OCI-LY7 (cell line): ENCODE measurements around the gene ANKRD13B.
"Not testable (repeated sequence)": the region's sequence is repeated elsewhere in the genome, so short reads cannot be mapped to it uniquely, and the experiment has no call there.

ENCODE experiments used
- EZH2phosphoT487 ChIP-seq: fragments of 200-600 bp; sonication (generic); IDR thresholded peaks from 2 replicates; pipeline ENCODE4 v1.6.1; 2018; ENCODE audit warnings: low read depth, borderline replicate concordance, mild to moderate bottlenecking, mixed run types, antibody characterized with exemption, low read length, moderate library complexity, mixed read lengths
- TF ChIP-seq, protein P1 (sequence below): fragments of 200-600 bp; sonication (generic); conservative IDR thresholded peaks from 2 replicates; pipeline ENCODE4 v1.5.1; 2014; ENCODE audit warnings: mild to moderate bottlenecking, antibody characterized with exemption, low read length, moderate library complexity, mixed read lengths

DNA sequence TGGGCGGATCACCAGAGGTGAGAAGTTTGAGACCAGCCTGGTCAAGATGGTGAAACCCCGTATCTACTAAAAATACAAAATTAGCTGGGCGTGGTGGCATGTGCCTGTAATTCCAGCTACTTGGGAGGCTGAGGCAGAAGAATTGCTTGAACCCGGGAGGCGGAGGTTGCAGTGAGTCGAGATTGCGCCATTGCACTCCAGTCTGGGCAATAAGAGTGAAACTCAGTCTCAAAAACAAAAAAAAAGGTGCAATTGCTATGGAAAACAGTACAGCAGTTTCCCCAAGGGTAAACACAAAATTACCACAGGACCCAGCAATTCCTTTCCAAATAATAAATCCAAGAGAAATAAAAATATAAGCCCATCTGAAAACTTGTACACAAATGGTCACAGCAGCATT lies 59.0 kb downstream of the ANKRD13B start:
- TF ChIP-seq, protein P1, sequence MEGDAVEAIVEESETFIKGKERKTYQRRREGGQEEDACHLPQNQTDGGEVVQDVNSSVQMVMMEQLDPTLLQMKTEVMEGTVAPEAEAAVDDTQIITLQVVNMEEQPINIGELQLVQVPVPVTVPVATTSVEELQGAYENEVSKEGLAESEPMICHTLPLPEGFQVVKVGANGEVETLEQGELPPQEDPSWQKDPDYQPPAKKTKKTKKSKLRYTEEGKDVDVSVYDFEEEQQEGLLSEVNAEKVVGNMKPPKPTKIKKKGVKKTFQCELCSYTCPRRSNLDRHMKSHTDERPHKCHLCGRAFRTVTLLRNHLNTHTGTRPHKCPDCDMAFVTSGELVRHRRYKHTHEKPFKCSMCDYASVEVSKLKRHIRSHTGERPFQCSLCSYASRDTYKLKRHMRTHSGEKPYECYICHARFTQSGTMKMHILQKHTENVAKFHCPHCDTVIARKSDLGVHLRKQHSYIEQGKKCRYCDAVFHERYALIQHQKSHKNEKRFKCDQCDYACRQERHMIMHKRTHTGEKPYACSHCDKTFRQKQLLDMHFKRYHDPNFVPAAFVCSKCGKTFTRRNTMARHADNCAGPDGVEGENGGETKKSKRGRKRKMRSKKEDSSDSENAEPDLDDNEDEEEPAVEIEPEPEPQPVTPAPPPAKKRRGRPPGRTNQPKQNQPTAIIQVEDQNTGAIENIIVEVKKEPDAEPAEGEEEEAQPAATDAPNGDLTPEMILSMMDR: not testable (repeated sequence)
- TF ChIP-seq EZH2phosphoT487: not testable (repeated sequence)
